Measurements from ENCODE around the gene RAPGEF6. TPM values are rescaled to one million over a fixed set of nuclear protein-coding genes. Genes with fewer than 3 reads are reported as not detected.

The RAPGEF6 gene
- total and polyA plus RNA-seq, 2 donors, result 11.3 to 21.4 TPM

DNA sequence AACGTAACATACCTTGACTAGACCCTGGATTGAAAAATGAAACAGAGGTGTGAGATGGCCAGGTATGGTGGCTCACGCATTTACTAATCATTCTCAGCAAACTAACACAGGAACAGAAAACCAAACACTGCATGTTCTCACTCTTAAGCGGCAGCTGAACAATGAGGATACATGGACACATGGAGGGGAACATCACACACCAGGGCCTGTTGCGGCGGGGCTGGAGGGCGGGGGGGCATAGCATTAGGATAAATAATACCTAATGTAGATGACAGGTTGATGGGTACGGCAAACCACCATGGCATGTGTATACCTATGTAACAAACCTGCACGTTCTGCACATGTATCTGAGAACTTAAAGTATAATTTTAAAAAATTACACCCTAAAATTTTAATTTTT, 15.9 kb downstream of the RAPGEF6 start:
- H3K9me3 ChIP-seq (ENCODE audit: control insufficient read depth in 2 of 2, insufficient read depth in 1 of 2, low read length in 1 of 2), result no peaks in the 10 kb centered on the region
- no peak for DNase-seq (ENCODE audit: low read depth in 6 of 9, low spot score in 9 of 9)
- H3K4me1 ChIP-seq (ENCODE audit: control insufficient read depth in 2 of 2, insufficient read depth in 2 of 2, low read length in 2 of 2), result no peaks in the 10 kb centered on the region
- H3K27ac ChIP-seq (ENCODE audit: low read depth in 1 of 2, low read length in 1 of 2), result no peak overlapping the region
- no peak overlapping the region for H3K4me3 ChIP-seq (ENCODE audit: low read length in 2 of 2)
- H3K36me3 ChIP-seq (ENCODE audit: control insufficient read depth in 2 of 2, insufficient read depth in 2 of 2, low read length in 1 of 2), result peaks cover 0 to 5% of the 10 kb centered on the region in 2 donors
- H3K27me3 ChIP-seq (ENCODE audit: control insufficient read depth in 2 of 2, insufficient read depth in 1 of 2, low read length in 1 of 2), result no peaks in the 10 kb centered on the region
- WGBS, result 90% methylated on average over 8 of the region's 8 CpGs

DNA sequence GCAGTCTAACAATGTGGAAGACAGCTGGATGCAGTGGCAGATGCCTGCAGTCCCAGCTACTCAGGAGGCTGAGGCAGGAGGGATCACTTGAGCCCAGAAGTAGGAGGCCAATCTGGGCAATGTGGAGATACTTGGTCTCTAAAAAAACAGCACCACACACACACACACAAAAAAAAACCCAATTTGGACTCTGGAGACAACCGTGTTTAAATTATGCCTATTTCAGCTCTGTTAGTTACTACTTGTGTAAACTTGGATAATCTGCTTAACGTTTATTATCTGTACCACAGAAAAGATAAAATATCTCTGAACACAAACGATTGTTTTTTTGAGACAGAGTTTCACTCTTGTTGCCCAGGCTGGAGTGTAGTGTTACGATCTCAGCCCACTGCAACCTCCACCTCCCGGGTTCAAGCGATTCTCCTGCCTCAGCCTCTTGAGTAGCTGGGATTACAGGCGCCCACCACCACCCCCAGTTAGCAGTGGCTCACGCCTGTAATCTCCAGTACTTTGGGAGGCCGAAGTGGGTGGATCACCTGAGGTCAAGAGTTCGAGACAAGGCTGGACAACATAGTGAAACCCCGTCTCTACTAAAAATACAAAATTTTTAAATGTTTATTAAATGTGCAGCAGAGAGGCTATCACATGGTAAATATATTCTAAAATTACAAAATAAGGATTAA, 17.7 kb downstream of the RAPGEF6 start:
- H3K27ac ChIP-seq (ENCODE audit: low read depth in 1 of 2, low read length in 1 of 2), result no peak overlapping the region
- H3K27me3 ChIP-seq (ENCODE audit: control insufficient read depth in 2 of 2, insufficient read depth in 1 of 2, low read length in 1 of 2), result no peaks in the 10 kb centered on the region
- peaks cover 0 to 5% of the 10 kb centered on the region in 2 donors for H3K36me3 ChIP-seq (ENCODE audit: control insufficient read depth in 2 of 2, insufficient read depth in 2 of 2, low read length in 1 of 2)
- H3K4me1 ChIP-seq (ENCODE audit: control insufficient read depth in 2 of 2, insufficient read depth in 2 of 2, low read length in 2 of 2), result no peaks in the 10 kb centered on the region
- WGBS, result 97% methylated on average over 11 of the region's 11 CpGs
- no peaks in the 10 kb centered on the region for H3K9me3 ChIP-seq (ENCODE audit: control insufficient read depth in 2 of 2, insufficient read depth in 1 of 2, low read length in 1 of 2)
- no peak for DNase-seq (ENCODE audit: low read depth in 6 of 9, low spot score in 9 of 9)
- no peak overlapping the region for H3K4me3 ChIP-seq (ENCODE audit: low read length in 2 of 2)

- no peaks in the 10 kb centered on the region for H3K4me1 ChIP-seq (ENCODE audit: control insufficient read depth in 2 of 2, insufficient read depth in 2 of 2, low read length in 2 of 2)
- no peak overlapping the region for H3K27ac ChIP-seq (ENCODE audit: low read depth in 1 of 2, low read length in 1 of 2)
- 61% methylated on average over 2 of the region's 2 CpGs for WGBS
These were observed 19.1 kb downstream of the RAPGEF6 start for GRCh38 chr5:131615957-131616356.

GRCh38 chr5:131613423-131613822, 21.6 kb downstream of the RAPGEF6 start:
- no peak for DNase-seq (ENCODE audit: low read depth in 6 of 9, low spot score in 9 of 9)
- Histone ChIP-seq H3K27ac (ENCODE audit: low read depth in 1 of 2, low read length in 1 of 2) (no peak overlapping the region), H3K4me1 (ENCODE audit: control insufficient read depth in 2 of 2, insufficient read depth in 2 of 2, low read length in 2 of 2) (peaks cover 0 to 2% of the 10 kb centered on the region in 2 donors), H3K9me3 (ENCODE audit: control insufficient read depth in 2 of 2, insufficient read depth in 1 of 2, low read length in 1 of 2) (no peaks in the 10 kb centered on the region), H3K4me3 (ENCODE audit: low read length in 2 of 2) (no peak overlapping the region), H3K36me3 (ENCODE audit: control insufficient read depth in 2 of 2, insufficient read depth in 2 of 2, low read length in 1 of 2) (peaks cover 0 to 3% of the 10 kb centered on the region in 2 donors), H3K27me3 (ENCODE audit: control insufficient read depth in 2 of 2, insufficient read depth in 1 of 2, low read length in 1 of 2) (no peaks in the 10 kb centered on the region)

More at GRCh38 chr5:131615957-131616356, 19.1 kb downstream of the RAPGEF6 start:
- H3K4me3 ChIP-seq (ENCODE audit: low read length in 2 of 2), result no peak overlapping the region
- H3K27me3 ChIP-seq (ENCODE audit: control insufficient read depth in 2 of 2, insufficient read depth in 1 of 2, low read length in 1 of 2), result no peaks in the 10 kb centered on the region
- H3K36me3 ChIP-seq (ENCODE audit: control insufficient read depth in 2 of 2, insufficient read depth in 2 of 2, low read length in 1 of 2), result peaks cover 0 to 3% of the 10 kb centered on the region in 2 donors
- no peaks in the 10 kb centered on the region for H3K9me3 ChIP-seq (ENCODE audit: control insufficient read depth in 2 of 2, insufficient read depth in 1 of 2, low read length in 1 of 2)
- DNase-seq (ENCODE audit: low read depth in 6 of 9, low spot score in 9 of 9), result no peak

DNA sequence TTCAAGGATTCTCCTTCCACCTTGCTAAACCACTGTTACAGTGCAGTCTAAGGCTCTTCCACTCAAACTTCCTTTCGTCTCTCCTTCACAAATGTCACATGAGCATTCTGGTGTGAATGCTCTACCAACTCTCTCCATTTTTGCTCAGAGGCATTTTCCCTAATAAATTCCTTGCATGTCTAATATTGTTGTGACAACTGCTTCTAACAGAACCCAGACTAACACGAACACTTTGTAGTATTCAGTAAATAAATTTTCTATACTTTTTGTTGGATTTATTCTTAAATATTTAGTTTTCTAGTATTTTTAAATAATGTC, 24.0 kb downstream of the RAPGEF6 start:
- Histone ChIP-seq H3K27me3 (ENCODE audit: control insufficient read depth in 2 of 2, insufficient read depth in 1 of 2, low read length in 1 of 2) (no peaks in the 10 kb centered on the region), H3K4me3 (ENCODE audit: low read length in 2 of 2) (no peak overlapping the region), H3K9me3 (ENCODE audit: control insufficient read depth in 2 of 2, insufficient read depth in 1 of 2, low read length in 1 of 2) (no peaks in the 10 kb centered on the region), H3K27ac (ENCODE audit: low read depth in 1 of 2, low read length in 1 of 2) (no peak overlapping the region), H3K36me3 (ENCODE audit: control insufficient read depth in 2 of 2, insufficient read depth in 2 of 2, low read length in 1 of 2) (peaks cover 0 to 3% of the 10 kb centered on the region in 2 donors), H3K4me1 (ENCODE audit: control insufficient read depth in 2 of 2, insufficient read depth in 2 of 2, low read length in 2 of 2) (peaks cover 0 to 4% of the 10 kb centered on the region in 2 donors)
- 98% methylated on average over 2 of the region's 2 CpGs for WGBS
- no peak for DNase-seq (ENCODE audit: low read depth in 6 of 9, low spot score in 9 of 9)

DNA sequence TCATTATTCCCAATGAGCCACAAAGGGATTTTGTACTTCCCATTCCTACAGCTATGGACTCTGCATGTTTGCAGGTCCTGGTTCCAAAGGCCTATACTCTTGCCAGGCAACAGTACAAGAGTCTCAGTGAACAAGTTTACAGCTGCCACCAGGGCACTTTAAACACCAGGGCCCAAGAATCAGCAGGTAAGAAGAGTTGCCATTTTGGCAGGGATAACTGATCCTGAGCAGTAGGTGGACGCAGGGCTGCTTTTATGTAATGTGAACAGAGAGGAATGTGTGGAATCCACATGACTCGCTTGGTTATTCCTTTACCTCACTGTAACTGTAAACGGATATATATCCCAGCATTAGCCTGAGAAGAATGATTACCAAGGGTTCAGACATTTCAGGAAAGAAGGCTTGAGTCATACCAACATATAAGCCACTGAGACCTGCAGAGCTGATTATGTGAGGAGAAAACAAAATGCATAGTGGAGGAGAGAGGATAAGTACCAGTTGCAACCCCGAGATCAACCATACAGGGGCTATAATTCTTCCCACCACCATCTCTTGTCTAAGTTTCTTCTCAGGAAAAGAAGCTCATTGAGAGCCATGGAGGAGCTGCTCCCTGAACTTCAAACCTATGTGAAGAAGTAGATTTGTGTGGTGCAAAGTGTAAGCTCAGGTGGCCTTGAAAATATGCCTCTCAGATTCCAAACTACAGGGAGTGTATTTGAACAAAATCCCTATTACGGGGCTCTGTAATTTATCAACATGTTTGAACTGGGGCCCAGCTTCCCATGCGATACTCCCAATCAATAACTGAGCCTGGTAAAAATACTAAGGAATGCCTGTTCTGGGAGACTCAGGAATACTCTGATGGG, 24.6 kb downstream of the RAPGEF6 start:
- WGBS, result 95% methylated on average over 6 of the region's 6 CpGs
- peaks cover 0 to 4% of the 10 kb centered on the region in 2 donors for H3K4me1 ChIP-seq (ENCODE audit: control insufficient read depth in 2 of 2, insufficient read depth in 2 of 2, low read length in 2 of 2)
- H3K27ac ChIP-seq (ENCODE audit: low read depth in 1 of 2, low read length in 1 of 2), result no peak overlapping the region
- no peak overlapping the region for H3K4me3 ChIP-seq (ENCODE audit: low read length in 2 of 2)
- peaks cover 0 to 3% of the 10 kb centered on the region in 2 donors for H3K36me3 ChIP-seq (ENCODE audit: control insufficient read depth in 2 of 2, insufficient read depth in 2 of 2, low read length in 1 of 2)
- H3K27me3 ChIP-seq (ENCODE audit: control insufficient read depth in 2 of 2, insufficient read depth in 1 of 2, low read length in 1 of 2), result no peaks in the 10 kb centered on the region
- no peaks in the 10 kb centered on the region for H3K9me3 ChIP-seq (ENCODE audit: control insufficient read depth in 2 of 2, insufficient read depth in 1 of 2, low read length in 1 of 2)
- DNase-seq (ENCODE audit: low read depth in 6 of 9, low spot score in 9 of 9), result no peak

DNA sequence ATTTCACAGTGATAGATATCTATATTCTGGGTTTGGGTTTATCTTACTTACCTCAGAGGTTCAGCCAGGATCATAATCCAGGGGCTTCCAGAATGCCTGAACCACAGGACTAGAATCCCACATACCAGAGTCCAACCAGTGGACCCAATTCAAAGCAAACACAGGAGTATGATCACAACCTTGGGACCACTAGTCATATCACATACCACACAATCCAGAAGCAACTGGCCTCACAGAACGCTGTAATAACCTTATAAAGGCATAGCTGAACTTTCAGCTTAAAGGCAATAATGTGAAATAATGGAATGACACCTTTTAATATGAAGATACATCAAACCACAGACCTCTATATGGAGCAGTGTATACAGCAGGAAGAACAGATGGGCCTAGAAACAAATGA, 25.3 kb downstream of the RAPGEF6 start:
- 100% methylated on average over 1 of the region's 1 CpG for WGBS
- peaks cover 0 to 4% of the 10 kb centered on the region in 2 donors for H3K4me1 ChIP-seq (ENCODE audit: control insufficient read depth in 2 of 2, insufficient read depth in 2 of 2, low read length in 2 of 2)
- no peak overlapping the region for H3K27ac ChIP-seq (ENCODE audit: low read depth in 1 of 2, low read length in 1 of 2)
- no peaks in the 10 kb centered on the region for H3K9me3 ChIP-seq (ENCODE audit: control insufficient read depth in 2 of 2, insufficient read depth in 1 of 2, low read length in 1 of 2)
- H3K27me3 ChIP-seq (ENCODE audit: control insufficient read depth in 2 of 2, insufficient read depth in 1 of 2, low read length in 1 of 2), result no peaks in the 10 kb centered on the region
- no peak for DNase-seq (ENCODE audit: low read depth in 6 of 9, low spot score in 9 of 9)
- peaks cover 0 to 3% of the 10 kb centered on the region in 2 donors for H3K36me3 ChIP-seq (ENCODE audit: control insufficient read depth in 2 of 2, insufficient read depth in 2 of 2, low read length in 1 of 2)
- H3K4me3 ChIP-seq (ENCODE audit: low read length in 2 of 2), result no peak overlapping the region

DNA sequence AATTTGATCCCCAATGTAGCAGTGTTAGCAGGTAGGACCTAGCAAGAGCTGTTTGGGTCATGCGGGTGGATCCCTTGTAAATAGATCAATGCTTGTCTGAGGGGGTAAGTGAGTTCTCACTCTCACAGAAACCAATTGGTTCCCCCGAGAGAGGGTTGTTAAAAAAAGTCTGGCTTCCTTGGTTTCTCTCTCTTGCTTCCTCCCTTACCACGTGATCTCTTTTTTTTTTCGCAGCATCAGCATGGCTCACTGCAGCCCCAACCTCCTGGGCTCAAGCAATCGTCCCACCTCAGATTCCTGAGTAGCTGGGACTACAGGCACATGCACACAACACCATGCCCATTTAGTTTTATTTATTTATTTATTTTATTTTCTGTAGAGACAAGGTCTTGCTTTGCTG, 26.4 kb downstream of the RAPGEF6 start:
- peaks cover 0 to 3% of the 10 kb centered on the region in 2 donors for H3K36me3 ChIP-seq (ENCODE audit: control insufficient read depth in 2 of 2, insufficient read depth in 2 of 2, low read length in 1 of 2)
- no peak overlapping the region for H3K27ac ChIP-seq (ENCODE audit: low read depth in 1 of 2, low read length in 1 of 2)
- peaks cover 0 to 4% of the 10 kb centered on the region in 2 donors for H3K4me1 ChIP-seq (ENCODE audit: control insufficient read depth in 2 of 2, insufficient read depth in 2 of 2, low read length in 2 of 2)
- no peaks in the 10 kb centered on the region for H3K9me3 ChIP-seq (ENCODE audit: control insufficient read depth in 2 of 2, insufficient read depth in 1 of 2, low read length in 1 of 2)
- DNase-seq (ENCODE audit: low read depth in 6 of 9, low spot score in 9 of 9), result no peak
- no peak overlapping the region for H3K4me3 ChIP-seq (ENCODE audit: low read length in 2 of 2)
- WGBS, result 73% methylated on average over 5 of the region's 5 CpGs
- H3K27me3 ChIP-seq (ENCODE audit: control insufficient read depth in 2 of 2, insufficient read depth in 1 of 2, low read length in 1 of 2), result no peaks in the 10 kb centered on the region

- Histone ChIP-seq H3K4me3 (ENCODE audit: low read length in 2 of 2) (no peak overlapping the region), H3K4me1 (ENCODE audit: control insufficient read depth in 2 of 2, insufficient read depth in 2 of 2, low read length in 2 of 2) (peaks cover 0 to 4% of the 10 kb centered on the region in 2 donors)
These were observed 27.0 kb downstream of the RAPGEF6 start for GRCh38 chr5:131607903-131608540.

More at GRCh38 chr5:131607903-131608540, 27.0 kb downstream of the RAPGEF6 start:
- Histone ChIP-seq H3K27me3 (ENCODE audit: control insufficient read depth in 2 of 2, insufficient read depth in 1 of 2, low read length in 1 of 2) (no peaks in the 10 kb centered on the region), H3K36me3 (ENCODE audit: control insufficient read depth in 2 of 2, insufficient read depth in 2 of 2, low read length in 1 of 2) (peaks cover 0 to 3% of the 10 kb centered on the region in 2 donors), H3K27ac (ENCODE audit: low read depth in 1 of 2, low read length in 1 of 2) (no peak overlapping the region), H3K9me3 (ENCODE audit: control insufficient read depth in 2 of 2, insufficient read depth in 1 of 2, low read length in 1 of 2) (no peaks in the 10 kb centered on the region)
- 96% methylated on average over 4 of the region's 4 CpGs for WGBS
- no peak for DNase-seq (ENCODE audit: low read depth in 6 of 9, low spot score in 9 of 9)

Data from thymus (tissue), 11 donors.